Islet of Langerhans (tissue), 1 donor: Measurements from ENCODE around the gene TNFSF13.

ENCODE experiments used
- FAIRE-seq: peaks from one replicate; lab custom pipeline; 2011; peaks lifted over from hg19 to GRCh38; lab: Jason Lieb, UNC

Gene TNFSF13

DNA sequence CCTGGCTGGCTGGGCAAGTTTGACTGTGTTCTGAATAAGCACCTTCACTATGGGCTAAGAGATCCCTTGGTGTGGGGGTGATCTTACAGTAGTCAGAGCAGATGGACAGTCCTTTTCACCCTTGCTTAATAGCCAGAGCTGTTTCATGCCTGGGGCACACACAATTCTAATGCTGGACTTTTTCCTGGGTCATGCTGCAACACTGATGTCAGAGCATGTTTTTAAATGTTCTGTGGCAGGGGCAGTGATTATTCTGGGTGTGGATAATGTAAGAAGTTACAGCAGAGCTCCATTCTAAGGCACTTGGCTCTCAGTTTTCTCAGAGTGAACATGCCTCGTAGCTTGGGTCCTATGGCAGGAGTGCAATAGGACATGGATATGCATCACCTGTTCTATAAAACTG, 16.9 kb downstream of the TNFSF13 start:
- no peak for FAIRE-seq

DNA sequence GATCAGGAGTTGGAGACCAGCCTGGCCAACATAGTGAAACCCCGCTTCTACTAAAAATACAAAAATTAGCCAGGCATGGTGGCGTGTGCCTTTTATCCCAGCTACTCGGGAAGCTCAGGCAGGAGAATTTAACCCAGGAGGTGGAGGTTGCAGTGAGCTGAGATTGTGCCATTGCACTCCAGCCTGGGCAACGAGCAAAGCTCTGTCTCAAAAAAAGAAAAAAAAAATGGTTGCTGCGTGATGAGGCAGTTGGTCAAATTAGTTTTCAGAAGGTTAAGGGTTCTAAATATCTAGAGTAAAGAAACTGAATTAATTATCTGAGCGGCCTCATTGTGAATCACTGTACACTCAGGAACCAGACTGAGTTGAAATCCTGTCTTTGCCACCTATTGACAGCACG, 17.4 kb downstream of the TNFSF13 start:
- no peak for FAIRE-seq

DNA sequence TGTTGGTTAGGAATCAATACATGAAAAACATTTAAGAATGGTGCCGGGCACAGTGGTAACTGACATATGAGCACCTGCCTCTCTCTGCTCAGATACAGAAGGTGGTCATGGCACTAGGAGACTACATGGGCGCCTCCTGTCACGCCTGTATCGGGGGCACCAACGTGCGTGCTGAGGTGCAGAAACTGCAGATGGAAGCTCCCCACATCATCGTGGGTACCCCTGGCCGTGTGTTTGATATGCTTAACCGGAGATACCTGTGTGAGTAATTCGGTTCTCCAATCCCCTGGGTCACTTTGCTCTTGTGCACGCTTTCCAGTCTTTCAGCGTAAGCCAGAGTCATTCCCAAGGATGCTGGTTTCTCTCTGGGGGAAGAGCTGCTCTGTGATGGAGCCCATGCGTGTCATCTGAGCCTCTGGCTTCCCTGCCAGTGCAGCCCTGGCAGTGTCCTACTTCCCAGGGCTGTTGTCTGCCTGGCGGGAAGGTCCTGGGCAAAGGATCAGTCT, 17.9 kb downstream of the TNFSF13 start:
- FAIRE-seq, result no peak

DNA sequence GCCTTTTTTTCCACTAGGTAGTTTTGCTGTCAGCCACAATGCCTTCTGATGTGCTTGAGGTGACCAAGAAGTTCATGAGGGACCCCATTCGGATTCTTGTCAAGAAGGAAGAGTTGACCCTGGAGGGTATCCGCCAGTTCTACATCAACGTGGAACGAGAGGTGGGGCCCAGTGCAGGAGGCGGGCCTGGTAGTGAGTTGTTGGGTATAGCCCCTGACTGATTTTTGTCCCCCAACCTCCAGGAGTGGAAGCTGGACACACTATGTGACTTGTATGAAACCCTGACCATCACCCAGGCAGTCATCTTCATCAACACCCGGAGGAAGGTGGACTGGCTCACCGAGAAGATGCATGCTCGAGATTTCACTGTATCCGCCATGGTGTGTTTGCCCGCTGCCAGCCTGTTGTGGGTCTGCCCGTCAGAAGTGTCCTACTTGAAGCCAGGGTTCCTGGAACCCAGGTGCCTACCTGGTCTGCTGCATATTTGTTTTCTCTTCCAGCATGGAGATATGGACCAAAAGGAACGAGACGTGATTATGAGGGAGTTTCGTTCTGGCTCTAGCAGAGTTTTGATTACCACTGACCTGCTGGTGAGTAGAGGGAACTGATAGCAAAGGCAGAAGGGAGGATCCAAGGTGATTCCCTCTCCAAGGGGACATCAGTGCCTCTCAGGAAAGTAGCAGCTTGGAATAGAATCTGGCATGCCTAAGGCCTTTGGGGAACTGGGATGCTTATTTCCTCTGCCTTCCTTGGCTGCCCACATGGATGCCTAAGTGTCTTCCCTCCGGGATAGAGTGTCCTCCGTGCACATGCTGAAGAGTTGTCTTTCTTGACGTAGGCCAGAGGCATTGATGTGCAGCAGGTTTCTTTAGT, 19.0 kb downstream of the TNFSF13 start:
- no peak for FAIRE-seq

DNA sequence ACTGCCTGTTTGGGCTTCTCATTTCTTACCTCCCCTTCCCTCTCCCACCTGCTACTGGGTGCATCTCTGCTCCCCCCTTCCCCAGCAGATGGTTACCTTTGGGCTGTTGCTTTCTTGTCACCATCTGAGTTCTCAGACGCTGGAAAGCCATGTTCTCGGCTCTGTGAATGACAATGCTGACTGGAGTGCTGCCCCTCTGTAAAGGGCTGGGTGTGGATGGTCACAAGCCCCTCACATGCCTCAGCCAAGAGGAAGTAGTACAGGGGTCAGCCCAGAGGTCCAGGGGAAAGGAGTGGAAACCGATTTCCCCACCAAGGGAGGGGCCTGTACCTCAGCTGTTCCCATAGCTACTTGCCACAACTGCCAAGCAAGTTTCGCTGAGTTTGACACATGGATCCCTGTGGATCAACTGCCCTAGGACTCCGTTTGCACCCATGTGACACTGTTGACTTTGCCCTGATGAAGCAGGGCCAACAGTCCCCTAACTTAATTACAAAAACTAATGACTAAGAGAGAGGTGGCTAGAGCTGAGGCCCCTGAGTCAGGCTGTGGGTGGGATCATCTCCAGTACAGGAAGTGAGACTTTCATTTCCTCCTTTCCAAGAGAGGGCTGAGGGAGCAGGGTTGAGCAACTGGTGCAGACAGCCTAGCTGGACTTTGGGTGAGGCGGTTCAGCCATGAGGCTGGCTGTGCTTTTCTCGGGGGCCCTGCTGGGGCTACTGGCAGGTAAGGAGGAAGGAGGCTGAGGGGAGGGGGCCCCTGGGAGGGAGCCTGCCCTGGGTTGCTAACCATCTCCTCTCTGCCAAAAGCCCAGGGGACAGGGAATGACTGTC, 20.7 kb downstream of the TNFSF13 start, which contains the start of gene CD68:
Gene CD68 (plus strand): TSS at position 638 of the 833 bp plus-strand sequence. CDS start 40 bp downstream, at position 678.
- FAIRE-seq, result no peak

DNA sequence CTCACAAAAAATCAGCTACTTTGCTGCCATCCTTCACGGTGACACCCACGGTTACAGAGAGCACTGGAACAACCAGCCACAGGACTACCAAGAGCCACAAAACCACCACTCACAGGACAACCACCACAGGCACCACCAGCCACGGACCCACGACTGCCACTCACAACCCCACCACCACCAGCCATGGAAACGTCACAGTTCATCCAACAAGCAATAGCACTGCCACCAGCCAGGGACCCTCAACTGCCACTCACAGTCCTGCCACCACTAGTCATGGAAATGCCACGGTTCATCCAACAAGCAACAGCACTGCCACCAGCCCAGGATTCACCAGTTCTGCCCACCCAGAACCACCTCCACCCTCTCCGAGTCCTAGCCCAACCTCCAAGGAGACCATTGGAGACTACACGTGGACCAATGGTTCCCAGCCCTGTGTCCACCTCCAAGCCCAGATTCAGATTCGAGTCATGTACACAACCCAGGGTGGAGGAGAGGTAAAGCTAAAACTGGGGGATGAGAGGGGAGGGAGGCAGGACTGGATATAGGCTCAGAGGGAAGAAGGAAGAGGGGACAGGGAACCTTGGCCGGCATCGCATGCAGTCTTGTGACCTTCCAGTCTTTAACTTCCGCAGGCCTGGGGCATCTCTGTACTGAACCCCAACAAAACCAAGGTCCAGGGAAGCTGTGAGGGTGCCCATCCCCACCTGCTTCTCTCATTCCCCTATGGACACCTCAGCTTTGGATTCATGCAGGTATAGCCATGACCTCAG, 21.5 kb downstream of the TNFSF13 start:
- FAIRE-seq, result no peak

DNA sequence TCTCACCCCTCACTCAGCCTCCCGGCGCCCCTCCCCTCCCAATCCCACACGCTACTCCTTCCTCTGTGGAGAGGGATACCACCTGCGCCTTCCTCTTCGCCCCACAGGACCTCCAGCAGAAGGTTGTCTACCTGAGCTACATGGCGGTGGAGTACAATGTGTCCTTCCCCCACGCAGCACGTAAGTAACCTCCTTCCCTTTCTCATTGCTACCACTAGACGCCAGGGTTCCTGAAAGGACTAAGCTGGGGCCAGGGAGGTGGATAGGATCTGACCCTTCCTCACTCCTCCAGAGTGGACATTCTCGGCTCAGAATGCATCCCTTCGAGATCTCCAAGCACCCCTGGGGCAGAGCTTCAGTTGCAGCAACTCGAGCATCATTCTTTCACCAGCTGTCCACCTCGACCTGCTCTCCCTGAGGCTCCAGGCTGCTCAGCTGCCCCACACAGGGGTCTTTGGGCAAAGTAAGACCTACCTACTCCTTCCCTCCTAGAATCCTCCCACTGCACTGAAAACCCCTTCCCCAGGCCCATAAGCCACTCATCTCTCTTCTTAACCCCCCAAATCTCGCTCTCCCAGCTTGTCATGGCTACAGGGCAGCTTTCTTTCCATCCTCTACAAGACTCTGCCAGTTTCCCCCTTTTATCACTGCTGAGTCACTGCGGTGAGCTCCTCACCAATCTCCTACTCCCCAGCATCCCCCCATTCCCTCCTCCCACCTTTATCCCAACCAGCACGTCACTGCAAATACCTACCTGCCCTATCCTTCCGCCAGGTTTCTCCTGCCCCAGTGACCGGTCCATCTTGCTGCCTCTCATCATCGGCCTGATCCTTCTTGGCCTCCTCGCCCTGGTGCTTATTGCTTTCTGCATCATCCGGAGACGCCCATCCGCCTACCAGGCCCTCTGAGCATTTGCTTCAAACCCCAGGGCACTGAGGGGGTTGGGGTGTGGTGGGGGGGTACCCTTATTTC, 22.3 kb downstream of the TNFSF13 start:
- FAIRE-seq, result no peak

DNA sequence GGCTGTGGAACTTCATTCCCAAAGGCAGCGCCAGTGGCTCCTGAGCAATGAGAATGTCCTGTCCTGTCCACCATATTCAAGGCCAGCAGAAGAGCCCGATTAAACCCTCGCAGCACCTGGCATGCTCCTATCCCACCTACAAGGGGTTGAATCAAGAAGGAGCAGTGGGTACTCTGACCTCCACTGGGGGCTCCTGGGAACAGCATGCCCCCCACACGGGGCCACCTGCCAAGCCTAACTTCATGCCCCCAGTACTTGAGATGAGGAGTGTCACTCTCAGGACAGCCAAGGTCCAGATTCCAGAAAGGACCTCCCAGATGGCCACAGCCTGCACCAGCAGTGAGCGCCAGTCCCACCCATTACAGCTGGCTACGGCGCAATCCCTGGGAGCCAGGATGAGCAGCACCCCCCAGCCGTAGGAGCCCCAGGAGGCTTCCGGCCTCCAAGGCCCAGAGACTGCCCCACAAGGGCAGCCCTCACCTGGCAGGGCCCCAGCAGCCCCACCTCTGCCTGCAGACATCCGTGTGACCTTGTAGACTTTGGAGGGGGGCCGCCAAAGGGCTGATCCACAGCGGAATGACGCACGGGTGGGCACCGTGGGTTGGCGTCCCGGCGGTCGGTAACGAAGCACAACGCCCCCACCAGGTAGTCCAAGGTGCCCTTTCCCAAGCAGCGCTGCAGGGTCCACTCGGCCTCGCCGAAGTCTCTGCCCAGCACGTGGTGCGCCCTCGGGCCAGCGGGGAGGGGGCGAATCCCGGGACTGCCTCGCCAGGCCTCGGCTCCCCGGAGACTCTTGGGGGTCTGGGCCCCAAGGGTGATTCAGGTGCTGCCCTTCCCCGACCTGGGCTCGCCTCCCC, 24.1 kb downstream of the TNFSF13 start:
- no peak for FAIRE-seq

DNA sequence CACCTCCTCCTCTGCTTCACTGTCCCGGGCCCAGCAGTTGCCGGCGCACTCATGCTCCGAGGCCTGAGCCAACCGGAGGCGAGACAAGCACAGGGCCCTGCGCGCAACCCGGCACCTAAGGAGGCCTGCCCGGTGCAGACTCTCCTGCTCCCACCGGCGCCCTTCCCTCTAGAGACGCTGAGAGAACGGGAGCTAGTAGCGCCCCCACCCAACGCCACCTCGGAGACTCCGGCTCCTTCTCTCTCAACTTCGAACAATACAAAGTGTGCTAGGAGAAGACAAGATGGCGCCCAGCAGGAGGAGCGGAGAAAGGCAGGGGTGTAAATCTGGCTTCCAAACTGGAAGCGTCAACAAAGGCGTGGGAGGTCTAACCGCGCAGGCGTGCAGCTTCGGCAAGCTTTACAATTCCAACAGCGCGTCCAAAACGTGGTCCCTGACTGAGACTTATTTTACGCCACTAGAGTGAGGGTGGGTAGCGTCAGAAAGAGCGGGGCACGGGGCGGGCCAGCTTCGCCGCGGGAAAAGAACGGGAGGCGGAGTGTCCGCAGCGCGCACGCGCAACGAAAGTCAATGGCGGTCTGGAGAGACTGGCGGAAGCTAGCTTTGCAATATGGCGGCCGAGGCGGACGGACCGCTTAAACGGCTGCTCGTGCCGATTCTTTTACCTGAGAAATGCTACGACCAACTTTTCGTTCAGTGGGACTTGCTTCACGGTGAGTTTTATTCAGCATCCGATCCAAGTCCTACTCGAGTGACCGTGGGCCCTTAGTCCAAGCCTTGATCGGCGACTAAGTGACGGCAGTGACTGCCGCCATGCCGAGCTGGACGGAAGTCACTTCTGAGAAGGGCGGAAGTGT, 24.9 kb downstream of the TNFSF13 start, which contains the start of gene MPDU1:
Gene MPDU1 (plus strand): TSS at position 600 of the 857 bp plus-strand sequence. CDS start 11 bp downstream, at position 611.
- peak; percentile 43 for FAIRE-seq

DNA sequence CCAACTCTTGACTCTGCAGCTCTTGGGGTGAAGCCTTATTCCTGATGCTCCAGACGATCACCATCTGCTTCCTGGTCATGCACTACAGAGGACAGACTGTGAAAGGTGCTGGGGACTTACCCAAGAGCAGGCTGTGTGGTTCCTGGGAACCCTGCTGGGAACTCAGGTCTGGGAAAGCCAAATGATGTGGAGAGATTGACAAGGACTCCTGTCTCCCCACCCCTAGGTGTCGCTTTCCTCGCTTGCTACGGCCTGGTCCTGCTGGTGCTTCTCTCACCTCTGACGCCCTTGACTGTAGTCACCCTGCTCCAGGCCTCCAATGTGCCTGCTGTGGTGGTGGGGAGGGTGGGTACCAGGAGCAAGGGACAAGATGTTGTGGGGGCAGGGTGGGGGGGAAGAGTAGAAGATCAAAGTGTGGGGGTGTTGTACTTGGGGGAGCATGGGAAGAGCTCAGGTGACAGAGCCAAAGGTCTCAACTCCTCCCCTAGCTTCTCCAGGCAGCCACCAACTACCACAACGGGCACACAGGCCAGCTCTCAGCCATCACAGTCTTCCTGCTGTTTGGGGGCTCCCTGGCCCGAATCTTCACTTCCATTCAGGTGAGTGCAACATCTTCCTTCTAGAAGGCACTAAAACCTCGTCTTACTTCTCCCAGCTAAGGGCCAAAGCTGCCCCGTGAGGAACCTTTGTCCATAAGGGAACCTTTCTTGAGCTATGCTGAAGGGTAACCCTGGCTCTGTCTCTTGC, 28.3 kb downstream of the TNFSF13 start:
- no peak for FAIRE-seq

DNA sequence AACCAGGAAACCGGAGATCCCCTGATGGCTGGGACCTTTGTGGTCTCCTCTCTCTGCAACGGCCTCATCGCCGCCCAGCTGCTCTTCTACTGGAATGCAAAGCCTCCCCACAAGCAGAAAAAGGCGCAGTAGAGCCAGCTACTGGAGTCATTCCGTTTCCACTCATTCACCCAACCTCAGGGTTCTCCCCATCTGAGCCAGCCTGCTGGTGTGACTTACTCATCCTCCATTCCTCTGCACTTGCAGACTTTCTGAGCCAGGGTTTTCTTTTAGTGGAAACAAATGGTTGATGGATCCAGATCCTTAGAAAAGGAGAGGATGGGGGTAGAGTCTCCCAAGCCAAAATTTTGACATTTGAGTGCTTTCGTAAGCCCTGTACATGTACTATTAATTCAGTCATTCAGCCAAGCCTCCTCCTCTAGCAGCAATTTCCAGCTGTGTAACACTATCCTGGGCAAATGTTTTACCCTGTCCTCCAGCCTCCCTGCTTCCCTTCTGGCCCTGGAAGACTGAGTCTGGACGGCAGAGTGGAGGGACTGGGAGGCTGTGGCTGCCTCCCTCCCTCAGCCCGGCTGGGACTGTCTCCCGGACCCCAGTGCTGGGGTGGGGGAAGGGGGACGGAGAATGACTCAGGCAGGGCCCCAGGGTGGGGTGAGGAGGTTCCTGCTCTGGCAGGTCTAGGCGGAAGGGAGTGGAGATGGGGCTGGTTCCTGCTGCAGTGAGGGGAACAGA, 29.0 kb downstream of the TNFSF13 start:
- no peak for FAIRE-seq

DNA sequence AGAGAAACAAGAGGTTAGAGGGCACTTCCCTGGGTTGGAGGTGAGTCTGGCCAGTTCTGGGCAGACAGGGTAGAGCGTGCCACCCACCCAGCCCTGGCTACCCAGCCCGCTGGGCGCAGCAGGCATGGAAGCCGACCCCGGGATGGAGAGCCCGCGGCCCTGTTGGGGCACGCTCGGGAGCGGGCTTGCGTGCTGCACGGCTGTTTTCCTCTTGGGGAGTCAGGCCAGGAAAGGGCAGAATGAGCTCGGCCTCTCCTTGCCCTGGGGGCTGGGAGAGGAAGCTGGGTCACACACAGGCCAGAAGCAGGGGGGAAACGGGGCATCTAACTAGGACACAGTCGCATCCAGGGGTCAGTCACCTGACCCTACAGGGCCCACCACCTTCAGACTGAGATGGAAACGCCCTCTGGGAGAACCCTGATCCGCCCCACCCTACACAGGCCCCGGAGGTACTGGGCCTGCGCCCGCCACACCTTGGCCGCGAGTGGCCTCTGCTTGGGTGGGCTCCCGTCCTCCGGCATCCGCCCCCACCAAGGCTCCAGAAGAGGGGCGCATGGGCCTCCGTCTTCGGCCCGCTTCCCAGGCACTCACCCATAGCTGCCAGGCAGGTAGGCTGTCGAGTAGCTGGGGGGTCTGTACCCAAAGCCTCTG, 30.1 kb downstream of the TNFSF13 start:
- FAIRE-seq, result no peak

DNA sequence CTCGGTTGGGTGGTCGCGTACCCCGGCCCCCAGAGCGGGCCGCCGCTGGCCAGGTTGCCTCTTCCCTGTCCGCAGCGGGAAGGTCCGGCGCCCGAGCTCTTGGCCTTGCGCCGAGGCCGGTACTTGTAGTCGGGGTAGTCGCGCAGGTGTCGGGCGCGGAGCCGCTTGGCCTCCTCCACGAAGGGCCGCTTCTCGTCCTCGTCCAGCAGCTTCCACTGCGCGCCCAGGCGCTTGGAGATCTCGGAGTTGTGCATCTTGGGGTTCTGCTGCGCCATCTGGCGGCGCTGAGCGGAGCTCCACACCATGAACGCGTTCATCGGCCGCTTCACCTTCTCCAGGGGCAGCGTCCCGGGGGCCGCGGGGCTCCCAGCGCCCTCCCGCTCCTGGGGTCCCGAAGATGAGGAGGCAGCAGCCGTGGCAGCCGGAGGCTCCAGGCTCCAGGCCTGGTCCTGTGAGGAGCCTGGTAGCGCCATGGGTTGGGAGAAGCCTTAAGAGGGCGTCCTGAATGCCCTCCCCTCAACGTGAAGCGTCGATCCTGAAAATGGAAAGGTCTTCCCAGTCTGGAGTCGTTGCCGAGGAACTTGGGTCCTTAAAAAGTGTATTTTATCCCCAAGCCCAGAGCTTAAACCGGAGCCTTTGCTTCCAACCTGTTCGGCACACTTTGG, 30.8 kb downstream of the TNFSF13 start:
- FAIRE-seq, result no peak

DNA sequence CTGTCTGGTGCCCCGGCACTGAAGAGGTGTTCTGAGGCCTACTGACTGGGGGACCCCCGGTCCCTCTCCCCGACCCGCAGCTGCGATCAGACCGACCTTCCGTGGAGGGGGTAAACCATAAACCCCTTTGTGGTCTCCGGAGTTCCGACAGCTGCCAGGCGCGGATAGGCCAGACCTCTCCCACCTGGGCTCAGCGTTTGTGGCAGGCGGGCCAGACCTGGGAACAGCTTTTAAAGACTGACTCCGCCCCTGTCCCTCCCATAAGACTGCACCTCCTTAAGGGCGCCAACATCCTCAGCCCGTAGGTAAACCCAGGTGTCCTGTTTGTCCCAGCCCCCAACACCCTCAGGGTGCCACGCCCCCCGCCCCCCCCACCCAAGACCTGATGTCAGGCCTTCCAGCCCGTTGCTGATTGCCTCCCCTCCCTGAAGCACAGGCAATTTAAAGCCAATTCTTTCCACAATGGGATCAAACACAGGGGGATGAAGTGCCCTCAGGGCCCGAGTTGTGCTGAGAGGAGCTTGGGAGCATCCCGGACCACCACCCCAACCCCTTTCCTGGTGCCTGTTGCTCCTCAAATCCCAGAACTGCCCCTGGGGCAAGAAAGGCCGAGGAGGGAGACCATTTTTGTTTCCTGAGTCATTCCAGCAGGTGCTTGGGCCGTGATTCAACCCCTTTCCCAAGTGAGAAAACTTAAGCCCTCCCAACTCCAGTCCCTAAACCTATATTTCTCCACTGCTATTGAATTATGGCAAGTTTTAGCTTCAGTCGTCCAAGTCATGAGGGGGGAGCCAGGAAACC, 31.5 kb downstream of the TNFSF13 start, which contains the start of gene SOX15:
Gene SOX15 (minus strand): TSS at position 204 of the 801 bp plus-strand sequence. CDS start 418 bp downstream, outside the sequence.
- FAIRE-seq, result no peak

DNA sequence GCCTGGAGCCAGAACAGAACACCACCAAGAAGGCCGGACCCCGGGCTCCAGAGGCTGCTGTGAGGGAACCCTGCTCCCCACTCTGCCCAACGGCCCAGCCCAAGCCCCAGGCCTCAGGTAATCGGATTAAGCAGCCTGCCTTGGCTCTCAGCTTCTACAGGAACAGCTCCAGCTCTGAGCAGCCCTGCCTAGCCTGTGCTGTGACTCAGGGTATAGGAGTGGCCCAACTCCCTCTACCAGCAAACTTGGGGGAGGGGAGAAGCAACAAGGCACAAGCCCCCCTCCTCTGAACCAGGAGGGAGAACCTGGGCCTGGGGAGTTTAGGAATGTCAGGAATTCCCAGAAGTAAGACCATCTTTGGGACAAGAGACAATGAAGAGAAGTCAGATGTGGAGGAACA, 32.2 kb downstream of the TNFSF13 start:
- FAIRE-seq, result no peak
